Psoas muscle (tissue), 8 donors: ENCODE data around the gene KAT7. TPM values are rescaled to one million over a fixed set of nuclear protein-coding genes. Genes with fewer than 3 reads are reported as not detected.

Experiments
- ATAC-seq, 4 donors: fragments of 200-7000 bp; cut with Tn5 transposase; one replicate each; pipeline ENCODE4 v1.9.1; 2020; ENCODE audit warnings: moderate library complexity in 3 of 4, mild to moderate bottlenecking in 2 of 4
- DNase-seq, 2 donors: peaks; one replicate each; pipeline ENCODE4 v3.0.0-alpha.2; 2020
- H3K27ac ChIP-seq: fragments of 200-600 bp; one replicate; pipeline ENCODE4 v1.8.0; 2022
- H3K27me3 ChIP-seq, 3 donors: fragments of 200-600 bp in 1 of 3; one replicate each; pipeline versions ENCODE4 v1.6.1 to v1.8.0; 2013 to 2022; ENCODE audit warnings: low read length in 2 of 3, mild to moderate bottlenecking in 2 of 3, moderate library complexity in 1 of 3; ENCODE audit not compliant: insufficient read depth in 3 of 3
- H3K36me3 ChIP-seq, 2 donors: fragments of 200-600 bp in 1 of 2; one replicate each; pipeline versions ENCODE4 v1.6.1 to v1.8.0; 2013 to 2022; ENCODE audit warnings: low read depth in 1 of 2, mild to moderate bottlenecking in 1 of 2, moderate library complexity in 1 of 2; ENCODE audit not compliant: insufficient read depth in 1 of 2
- H3K4me1 ChIP-seq: fragments of 200-600 bp; one replicate; pipeline ENCODE4 v1.8.0; 2022
- H3K4me3 ChIP-seq: fragments of 200-600 bp; one replicate; pipeline ENCODE4 v1.8.0; 2022; ENCODE audit warnings: mild to moderate bottlenecking
- H3K9me3 ChIP-seq: fragments of 200-600 bp; one replicate; pipeline ENCODE4 v1.8.0; 2022
- WGBS, 3 donors: extraction: QIAGEN DNeasy Blood & Tissue Kit; methylation state at CpG; one replicate each; pipeline versions ENCODE4 v1.1.6 to v1.1.7; 2013; 5-methylcytosine and 5-hydroxymethylcytosine counted together
- intact Hi-C, 2 donors: fragments of 100-400 bp; cut with DNase I; formaldehyde crosslinking; loops; one replicate each; pipeline versions ENCODE4 v1.11.0 to v1.14.2; 2022
- polyA plus RNA-seq, 3 donors: library from polyadenylated mRNA; stranded (reverse); fragments of 200-250 nt; gene quantifications; one replicate each; pipeline ENCODE4 v1.2.3, GENCODE V29; 2013
- total RNA-seq, 4 donors: library from RNA; stranded (reverse); fragmentation: NEBNext Ultra II Directional in 2 of 4; extraction: Animal tissue kit (Norgen Biotek cat#: 25700) in 2 of 4; gene quantifications; one replicate each; pipeline versions ENCODE4 v1.2.1 to v1.2.4, GENCODE V29; 2021 to 2023
- TF ChIP-seq, protein P1 (sequence below): fragments of 200-600 bp; IDR thresholded peaks from one replicate; pipeline ENCODE4 v1.8.0; 2022; ENCODE audit warnings: antibody characterized with exemption
- donor health status: healthy with polysubstance abuse.
- donor health status: DM: no; HTN: no; CAD: no; lungs with moderate emphysema.
- donor health status: Bipolar disorder and iron deficiency.
- donor health status: healthy.
- donor health status: DM: yes; HTN: yes; CAD: no.
- donor health status: DM: no; HTN: no; CAD: no.
- donor health status: DM: no; HTN: no; CAD: no.
- donor health status: DM: yes; HTN: yes; CAD: no.

Gene KAT7
- total and polyA plus RNA-seq, 7 donors: 15.4 to 60.7 (median 34.1) TPM

GRCh38 chr17:49777563-49777962 lies 10.9 kb upstream of the KAT7 start:
- TF ChIP-seq, protein P1, sequence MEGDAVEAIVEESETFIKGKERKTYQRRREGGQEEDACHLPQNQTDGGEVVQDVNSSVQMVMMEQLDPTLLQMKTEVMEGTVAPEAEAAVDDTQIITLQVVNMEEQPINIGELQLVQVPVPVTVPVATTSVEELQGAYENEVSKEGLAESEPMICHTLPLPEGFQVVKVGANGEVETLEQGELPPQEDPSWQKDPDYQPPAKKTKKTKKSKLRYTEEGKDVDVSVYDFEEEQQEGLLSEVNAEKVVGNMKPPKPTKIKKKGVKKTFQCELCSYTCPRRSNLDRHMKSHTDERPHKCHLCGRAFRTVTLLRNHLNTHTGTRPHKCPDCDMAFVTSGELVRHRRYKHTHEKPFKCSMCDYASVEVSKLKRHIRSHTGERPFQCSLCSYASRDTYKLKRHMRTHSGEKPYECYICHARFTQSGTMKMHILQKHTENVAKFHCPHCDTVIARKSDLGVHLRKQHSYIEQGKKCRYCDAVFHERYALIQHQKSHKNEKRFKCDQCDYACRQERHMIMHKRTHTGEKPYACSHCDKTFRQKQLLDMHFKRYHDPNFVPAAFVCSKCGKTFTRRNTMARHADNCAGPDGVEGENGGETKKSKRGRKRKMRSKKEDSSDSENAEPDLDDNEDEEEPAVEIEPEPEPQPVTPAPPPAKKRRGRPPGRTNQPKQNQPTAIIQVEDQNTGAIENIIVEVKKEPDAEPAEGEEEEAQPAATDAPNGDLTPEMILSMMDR: no peak
- WGBS, 3 donors: 63 to 87% (median 69%) methylated on average over 2 of the region's 2 CpGs
- intact Hi-C loops: loop anchor here (5.0 to 10.0 kb wide), 3 partner anchors 65 to 213 kb away; partner anchors contain the start of gene SLC35B1 (in 1 of the 2)
- Histone ChIP-seq H3K4me3 (no peak overlapping the region), H3K4me1 (peaks cover 4% of the 10 kb centered on the region), H3K27me3 (no peaks in the 10 kb centered on the region), H3K36me3 (no peaks in the 10 kb centered on the region), H3K9me3 (no peaks in the 10 kb centered on the region), H3K27ac (no peak overlapping the region)
- no peak for DNase-seq
- ATAC-seq: no peak

DNA sequence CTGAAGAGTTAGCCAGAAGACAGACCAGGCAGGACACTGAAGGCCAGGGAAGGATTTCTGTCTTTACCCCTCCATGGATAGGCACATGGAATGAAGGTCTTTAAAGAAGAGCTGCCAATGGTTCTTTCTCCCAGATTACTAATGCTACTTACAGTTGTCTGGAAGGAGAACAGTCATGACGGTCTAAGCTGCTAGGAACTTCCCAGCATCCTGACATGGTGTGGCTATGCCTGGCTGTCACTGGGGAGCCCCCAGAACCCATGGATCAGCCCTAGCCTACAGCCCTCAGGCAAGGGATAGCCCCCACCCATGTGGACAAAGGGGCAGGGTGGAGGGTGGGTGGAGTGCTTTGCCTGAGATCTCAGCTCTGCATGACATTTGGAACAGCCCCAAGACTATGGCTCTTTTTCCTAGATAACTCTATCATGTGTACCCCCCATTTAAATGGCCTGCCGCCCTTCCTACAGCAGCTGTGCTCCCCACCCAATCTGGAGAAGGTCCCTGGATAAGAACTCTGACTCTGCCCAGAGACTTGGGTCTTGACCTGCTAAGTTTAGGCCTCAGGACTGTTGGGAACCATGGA lies 9.2 kb upstream of the KAT7 start:
- Histone ChIP-seq H3K27ac (no peak overlapping the region), H3K4me1 (peaks cover 15% of the 10 kb centered on the region), H3K9me3 (no peaks in the 10 kb centered on the region), H3K27me3 (no peaks in the 10 kb centered on the region), H3K4me3 (no peak overlapping the region), H3K36me3 (no peaks in the 10 kb centered on the region)
- WGBS, 3 donors: 77 to 83% (median 77%) methylated on average over 2 of the region's 2 CpGs
- DNase-seq (no peak), ATAC-seq (no peak)
- TF ChIP-seq, protein P1: no peak
- intact Hi-C loops: loop anchor here (5.0 to 10.0 kb wide), 3 partner anchors 67 to 214 kb away; partner anchors contain the start of gene SLC35B1 (in 1 of the 2)

DNA sequence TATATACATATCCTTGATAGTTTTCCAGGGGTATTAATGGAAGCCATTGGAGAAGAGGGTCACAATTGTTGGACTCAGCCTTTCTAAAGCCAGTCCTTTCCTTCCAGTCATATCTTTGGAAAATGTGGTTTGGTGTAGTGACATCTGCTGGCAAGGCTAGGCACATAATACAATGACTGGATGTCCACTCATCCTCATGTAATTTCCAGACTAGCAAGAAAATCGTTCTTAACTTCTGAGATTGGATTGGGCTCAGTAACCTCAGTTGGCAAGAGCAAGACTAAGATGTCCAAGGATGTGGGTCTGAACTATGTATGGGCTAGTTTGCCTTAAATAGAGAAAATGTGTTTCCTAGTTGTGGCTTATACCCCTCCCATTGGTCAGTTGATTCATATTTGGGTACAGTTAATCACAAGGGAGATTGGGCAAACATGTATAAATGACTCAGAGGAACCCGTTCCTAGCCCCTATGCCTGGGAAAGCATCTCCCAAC lies 8.7 kb upstream of the KAT7 start:
- ATAC-seq (peak; percentile 59 to 79 (median 72)), DNase-seq (no peak)
- Histone ChIP-seq H3K9me3 (no peaks in the 10 kb centered on the region), H3K36me3 (no peaks in the 10 kb centered on the region), H3K4me3 (no peak overlapping the region), H3K27me3 (no peaks in the 10 kb centered on the region), H3K27ac (no peak overlapping the region), H3K4me1 (peaks cover 15% of the 10 kb centered on the region)
- TF ChIP-seq, protein P1: peak; percentile 48
- 17 to 19% (median 17%) methylated on average over 2 of the region's 2 CpGs for WGBS, 3 donors
- intact Hi-C loops: loop anchor here (2.0 to 10.0 kb wide), 5 partner anchors 67 to 218 kb away; partner anchors contain the start of genes DLX3 (in 1 of the 2) and SLC35B1 (in 1 of the 2)

GRCh38 chr17:49783071-49783715 lies 5.3 kb upstream of the KAT7 start:
- Histone ChIP-seq H3K4me1 (peaks cover 19% of the 10 kb centered on the region), H3K36me3 (no peaks in the 10 kb centered on the region), H3K27ac (peak overlapping the region; percentile 26), H3K4me3 (no peak overlapping the region), H3K27me3 (no peaks in the 10 kb centered on the region), H3K9me3 (no peaks in the 10 kb centered on the region)
- DNase-seq (no peak), ATAC-seq (no peak)
- WGBS, 3 donors: 24 to 36% (median 26%) methylated on average over 3 of the region's 3 CpGs
- TF ChIP-seq, protein P1: no peak
- intact Hi-C loops: loop anchor here in 1 of 2 donors (5.0 kb wide), 1 partner anchor 214 kb away; the partner anchor contains the start of gene DLX3
